BJ (cell line): ENCODE results near the gene CITED4. TPM values are rescaled to one million over a fixed set of nuclear protein-coding genes. Genes with fewer than 3 reads are reported as not detected.

ENCODE experiments used
- CTCF ChIA-PET: fragments of 350-600 bp; formaldehyde crosslinking; extraction: SDS; loops from one replicate; lab custom pipeline; 2021; ENCODE audit warnings: antibody characterized with exemption, inconsistent platforms; lab: Yijun Ruan, JAX
- POLR2A ChIA-PET: fragments of 300-600 bp; sonication (Branson Sonifier 250); formaldehyde crosslinking; extraction: SDS; loops from one replicate; lab custom pipeline; 2021; ENCODE audit warnings: antibody characterized with exemption; lab: Charles Lee
- DNase-seq: peaks from one replicate; pipeline ENCODE4 v3.0.0-alpha.2; 2011; ENCODE audit warnings: low read depth
- H3K27me3 ChIP-seq: 2 replicates; pipeline ENCODE4 v1.6.0; 2011; ENCODE audit warnings: low read length; ENCODE audit not compliant: control insufficient read depth, insufficient read depth
- H3K36me3 ChIP-seq: 2 replicates; pipeline ENCODE4 v1.5.1; 2011; ENCODE audit warnings: low read length; ENCODE audit not compliant: control insufficient read depth, insufficient read depth
- H3K4me3 ChIP-seq: 2 replicates; pipeline ENCODE4 v1.5.1; 2011; ENCODE audit warnings: low read depth, mild to moderate bottlenecking, control low read depth, low read length
- CTCF ChIP-seq: IDR thresholded peaks from 2 replicates; pipeline ENCODE4 v1.5.1; 2011; ENCODE audit warnings: low read depth, mild to moderate bottlenecking, control low read depth, inconsistent platforms, low read length, moderate library complexity; ENCODE audit not compliant: insufficient read depth
- polyA plus RNA-seq: library from polyadenylated mRNA; depleted of rRNA; stranded (reverse); fragments of >200 nt; gene quantifications from 2 replicates; pipeline ENCODE4 v1.2.3, GENCODE V29; 2011

CITED4 gene
- polyA plus RNA-seq, 1 experiment: 0.80 TPM

- CTCF ChIA-PET: interaction anchor here (0.8 to 4.3 kb wide), 4 partner anchors 11 to 165 kb away, joined by 3 to 25 read pairs (median 8); no protein-coding TSS in a partner anchor
- Histone ChIP-seq H3K27me3 (peaks cover 5% of the 10 kb centered on the region), H3K4me3 (no peak overlapping the region), H3K36me3 (no peaks in the 10 kb centered on the region)
- TF ChIP-seq CTCF: no peak
- DNase-seq: no peak
- POLR2A ChIA-PET: interaction anchor here (0.6 kb wide), 1 partner anchor 141 kb away, joined by 4 read pairs; the partner anchor contains the start of gene CTPS1
Measured at GRCh38 chr1:40838045-40838979, 23.9 kb downstream of the CITED4 start.

- DNase-seq: no peak
- Histone ChIP-seq H3K4me3 (no peak overlapping the region), H3K27me3 (peaks cover 5% of the 10 kb centered on the region; the same call in 1 of the 2 replicates), H3K36me3 (no peaks in the 10 kb centered on the region)
- ChIA-PET POLR2A (interaction anchor here (0.6 kb wide), 1 partner anchor 142 kb away, joined by 4 read pairs; the partner anchor contains the start of gene CTPS1), CTCF (interaction anchor here (1.4 to 4.3 kb wide), 3 partner anchors 11 to 167 kb away, joined by 3 to 25 read pairs (median 7); no protein-coding TSS in a partner anchor)
- TF ChIP-seq CTCF: no peak
Measured at GRCh38 chr1:40837601-40838000, 24.6 kb downstream of the CITED4 start.

GRCh38 chr1:40836283-40836682 is 25.9 kb downstream of the CITED4 start:
- DNase-seq: no peak
- H3K27me3 ChIP-seq: peaks cover 5% of the 10 kb centered on the region; the same call in 1 of the 2 replicates
- no peak overlapping the region for H3K4me3 ChIP-seq
- TF ChIP-seq CTCF: no peak
- no peaks in the 10 kb centered on the region for H3K36me3 ChIP-seq
- CTCF ChIA-PET: interaction anchor here (1.4 to 4.3 kb wide), 2 partner anchors 13 to 168 kb away, joined by 3 to 25 read pairs; no protein-coding TSS in a partner anchor
- POLR2A ChIA-PET: no interaction called here

GRCh38 chr1:40834968-40835545 is 27.1 kb downstream of the CITED4 start:
- POLR2A ChIA-PET: no interaction called here
- peaks cover 5% of the 10 kb centered on the region; the same call in 1 of the 2 replicates for H3K27me3 ChIP-seq

More at GRCh38 chr1:40834968-40835545, 27.1 kb downstream of the CITED4 start:
- no peak overlapping the region for H3K4me3 ChIP-seq
- H3K36me3 ChIP-seq: no peaks in the 10 kb centered on the region
- CTCF ChIA-PET: no interaction called here
- no peak for TF ChIP-seq CTCF
- no peak for DNase-seq
